ENCODE measurements around the gene KRTAP9-9.
"Not testable (repeated sequence)": the region's sequence is repeated elsewhere in the genome, so short reads cannot be mapped to it uniquely, and the experiment has no call there.

The KRTAP9-9 gene

DNA sequence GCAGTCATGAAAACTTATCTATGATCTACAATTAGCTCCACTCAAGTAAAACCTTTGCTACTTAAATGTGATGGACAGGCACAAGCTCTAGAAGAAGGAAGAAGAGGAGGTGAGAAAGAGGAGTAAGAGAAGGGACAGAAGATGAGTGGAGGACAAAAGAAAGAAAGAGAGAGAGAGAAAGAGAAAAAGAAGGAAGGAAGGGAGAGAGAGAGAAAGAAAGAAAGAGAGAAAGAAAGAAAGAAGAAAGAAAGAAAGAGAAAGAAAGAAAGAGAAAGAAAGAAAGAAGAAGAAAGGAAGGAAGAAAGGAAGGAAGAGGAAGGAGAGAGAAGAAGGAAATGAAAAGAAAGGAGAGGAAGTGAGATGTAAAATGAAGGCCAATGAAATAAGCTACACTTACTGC is 25.1 kb upstream of the KRTAP9-9 start:
- TF ChIP-seq, protein P1, sequence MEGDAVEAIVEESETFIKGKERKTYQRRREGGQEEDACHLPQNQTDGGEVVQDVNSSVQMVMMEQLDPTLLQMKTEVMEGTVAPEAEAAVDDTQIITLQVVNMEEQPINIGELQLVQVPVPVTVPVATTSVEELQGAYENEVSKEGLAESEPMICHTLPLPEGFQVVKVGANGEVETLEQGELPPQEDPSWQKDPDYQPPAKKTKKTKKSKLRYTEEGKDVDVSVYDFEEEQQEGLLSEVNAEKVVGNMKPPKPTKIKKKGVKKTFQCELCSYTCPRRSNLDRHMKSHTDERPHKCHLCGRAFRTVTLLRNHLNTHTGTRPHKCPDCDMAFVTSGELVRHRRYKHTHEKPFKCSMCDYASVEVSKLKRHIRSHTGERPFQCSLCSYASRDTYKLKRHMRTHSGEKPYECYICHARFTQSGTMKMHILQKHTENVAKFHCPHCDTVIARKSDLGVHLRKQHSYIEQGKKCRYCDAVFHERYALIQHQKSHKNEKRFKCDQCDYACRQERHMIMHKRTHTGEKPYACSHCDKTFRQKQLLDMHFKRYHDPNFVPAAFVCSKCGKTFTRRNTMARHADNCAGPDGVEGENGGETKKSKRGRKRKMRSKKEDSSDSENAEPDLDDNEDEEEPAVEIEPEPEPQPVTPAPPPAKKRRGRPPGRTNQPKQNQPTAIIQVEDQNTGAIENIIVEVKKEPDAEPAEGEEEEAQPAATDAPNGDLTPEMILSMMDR (IDR thresholded peaks at IDR 0.05) = no peak
- no peak overlapping the region for H3K27ac ChIP-seq

DNA sequence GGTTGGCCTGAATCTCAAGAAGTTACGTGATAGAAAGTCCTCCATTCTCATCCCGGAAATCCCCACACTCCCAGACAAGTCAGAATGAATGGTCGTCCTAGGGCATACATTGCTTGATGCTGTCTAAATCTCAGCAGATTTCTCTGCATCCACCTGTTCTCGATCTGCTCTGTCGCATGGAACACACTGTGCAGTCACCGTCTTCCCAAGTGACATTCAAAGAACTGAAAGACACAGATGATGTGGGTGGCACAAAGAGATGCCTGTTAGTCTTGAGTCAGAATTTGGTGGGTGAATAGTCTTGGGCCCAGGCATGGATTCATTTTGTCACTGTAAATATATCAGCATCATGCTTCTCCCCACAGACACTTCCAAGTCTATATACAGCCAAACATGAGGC is 23.5 kb upstream of the KRTAP9-9 start:
- no peak for DNase-seq (ENCODE audit: low spot score)
- TF ChIP-seq, protein P1 (IDR thresholded peaks at IDR 0.05) = no peak
- no peak overlapping the region for H3K27ac ChIP-seq
- no peak overlapping the region for H3K4me3 ChIP-seq

More for the DNA sequence above, 25.1 kb upstream of the KRTAP9-9 start:
- no peak for DNase-seq (ENCODE audit: low spot score)
- H3K4me3 ChIP-seq = no peak overlapping the region

DNA sequence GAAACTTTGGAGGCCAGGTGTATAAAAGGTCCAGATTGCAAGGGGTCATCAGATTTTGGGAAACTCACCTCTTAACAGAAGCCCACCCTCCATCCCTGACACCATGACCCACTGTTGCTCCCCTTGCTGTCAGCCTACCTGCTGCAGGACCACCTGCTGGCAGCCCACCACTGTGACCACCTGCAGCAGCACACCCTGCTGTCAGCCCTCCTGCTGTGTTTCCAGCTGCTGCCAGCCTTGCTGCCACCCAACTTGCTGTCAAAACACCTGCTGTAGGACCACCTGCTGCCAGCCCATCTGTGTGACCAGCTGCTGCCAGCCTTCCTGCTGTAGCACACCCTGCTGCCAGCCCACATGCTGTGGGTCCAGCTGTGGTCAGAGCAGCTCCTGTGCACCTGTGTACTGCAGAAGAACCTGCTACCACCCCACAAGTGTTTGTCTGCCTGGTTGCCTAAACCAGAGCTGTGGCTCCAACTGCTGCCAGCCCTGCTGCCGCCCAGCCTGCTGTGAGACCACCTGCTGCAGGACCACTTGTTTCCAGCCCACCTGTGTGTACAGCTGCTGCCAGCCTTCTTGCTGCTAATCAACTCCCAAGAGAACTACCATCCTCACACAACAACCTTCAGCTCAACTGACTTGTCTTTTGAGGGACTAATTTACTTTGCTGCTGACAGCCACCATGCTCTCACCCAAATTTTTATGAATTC is 22.6 kb upstream of the KRTAP9-9 start, which contains the start of gene KRTAP9-3:
TSS of gene KRTAP9-3 (plus strand) at position 51 of the 707 bp plus-strand sequence. CDS start at position 104, 53 bp downstream.
- not testable (repeated sequence) for H3K27ac ChIP-seq; DNase-seq (ENCODE audit: low spot score); H3K4me3 ChIP-seq

DNA sequence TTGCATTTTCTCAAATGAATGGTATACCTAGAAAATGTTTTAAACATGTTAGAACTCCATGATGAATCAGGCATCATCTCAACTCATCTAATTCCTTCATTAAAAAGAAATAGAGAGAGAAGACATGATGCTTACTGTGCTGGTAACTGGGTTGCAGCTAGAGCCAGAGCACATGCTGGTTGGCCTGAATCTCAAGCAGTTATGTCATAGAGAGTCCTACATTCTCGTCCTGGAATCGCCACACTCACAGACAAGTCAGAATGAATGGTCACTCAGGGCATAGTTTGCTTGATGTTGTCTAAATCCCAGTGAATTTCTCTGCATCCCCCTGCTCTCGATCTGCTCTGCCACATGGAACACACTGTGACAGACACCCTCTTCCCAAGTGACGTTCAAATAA is 18.1 kb upstream of the KRTAP9-9 start:
- H3K4me3 ChIP-seq; H3K27ac ChIP-seq; DNase-seq (ENCODE audit: low spot score): not testable (repeated sequence)

DNA sequence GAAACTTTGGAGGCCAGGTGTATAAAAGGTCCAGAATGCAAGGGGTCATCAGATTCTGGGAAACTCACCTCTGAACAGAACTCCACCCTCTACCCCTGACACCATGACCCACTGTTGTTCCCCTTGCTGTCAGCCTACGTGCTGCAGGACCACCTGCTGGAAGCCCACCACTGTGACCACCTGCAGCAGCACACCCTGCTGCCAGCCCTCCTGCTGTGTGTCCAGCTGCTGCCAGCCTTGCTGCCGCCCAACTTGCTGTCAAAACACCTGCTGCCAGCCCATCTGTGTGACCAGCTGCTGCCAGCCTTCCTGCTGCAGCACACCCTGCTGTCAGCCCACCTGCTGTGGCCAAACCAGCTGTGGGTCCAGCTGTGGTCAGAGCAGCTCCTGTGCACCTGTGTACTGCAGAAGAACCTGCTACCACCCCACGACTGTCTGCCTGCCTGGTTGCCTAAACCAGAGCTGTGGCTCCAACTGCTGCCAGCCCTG is 17.2 kb upstream of the KRTAP9-9 start, which contains the start of gene KRTAP9-8:
TSS of gene KRTAP9-8 (plus strand) at position 51 of the 489 bp plus-strand sequence. CDS start at position 104, 53 bp downstream.
- not testable (repeated sequence) for H3K27ac ChIP-seq; DNase-seq (ENCODE audit: low spot score); H3K4me3 ChIP-seq

DNA sequence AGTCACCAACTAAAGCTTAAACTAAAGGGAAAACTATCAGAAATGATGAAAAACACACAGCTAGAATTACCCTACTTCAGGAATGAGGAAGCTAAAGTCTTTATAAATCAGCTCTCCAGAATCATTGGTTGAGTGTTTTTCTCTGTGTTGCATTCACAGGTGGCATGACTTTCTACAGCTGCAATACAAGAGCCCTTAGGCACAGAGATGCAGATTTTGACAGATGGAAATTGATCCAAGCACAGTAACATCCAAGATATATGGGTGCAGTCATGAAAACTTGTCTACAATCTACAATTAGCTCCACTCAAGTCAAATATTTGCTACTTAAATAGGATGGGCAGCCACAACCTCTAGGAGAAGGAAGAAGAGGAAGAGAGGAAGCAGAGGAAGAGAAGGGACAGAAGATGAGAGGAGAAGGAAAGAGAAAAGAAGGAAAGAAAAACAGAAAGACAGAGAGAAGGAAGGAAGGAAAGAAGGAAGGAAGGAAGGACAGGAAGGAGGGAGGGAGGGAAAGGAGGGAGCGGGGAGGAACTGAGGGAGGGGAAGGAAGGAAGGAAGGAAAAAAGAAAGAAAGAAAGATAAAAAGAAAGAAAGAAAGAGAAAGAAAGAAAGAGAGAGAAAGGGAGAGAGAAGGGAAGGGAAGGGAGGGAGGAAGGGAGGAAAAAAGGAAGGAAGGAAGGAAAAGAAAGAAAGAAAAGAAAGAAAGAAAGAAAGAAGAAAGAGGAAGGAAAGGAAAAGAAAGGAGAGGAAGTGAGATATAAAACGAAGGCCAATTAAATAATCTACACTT is 8.0 kb upstream of the KRTAP9-9 start:
- not testable (repeated sequence) for DNase-seq (ENCODE audit: low spot score); H3K27ac ChIP-seq; H3K4me3 ChIP-seq

DNA sequence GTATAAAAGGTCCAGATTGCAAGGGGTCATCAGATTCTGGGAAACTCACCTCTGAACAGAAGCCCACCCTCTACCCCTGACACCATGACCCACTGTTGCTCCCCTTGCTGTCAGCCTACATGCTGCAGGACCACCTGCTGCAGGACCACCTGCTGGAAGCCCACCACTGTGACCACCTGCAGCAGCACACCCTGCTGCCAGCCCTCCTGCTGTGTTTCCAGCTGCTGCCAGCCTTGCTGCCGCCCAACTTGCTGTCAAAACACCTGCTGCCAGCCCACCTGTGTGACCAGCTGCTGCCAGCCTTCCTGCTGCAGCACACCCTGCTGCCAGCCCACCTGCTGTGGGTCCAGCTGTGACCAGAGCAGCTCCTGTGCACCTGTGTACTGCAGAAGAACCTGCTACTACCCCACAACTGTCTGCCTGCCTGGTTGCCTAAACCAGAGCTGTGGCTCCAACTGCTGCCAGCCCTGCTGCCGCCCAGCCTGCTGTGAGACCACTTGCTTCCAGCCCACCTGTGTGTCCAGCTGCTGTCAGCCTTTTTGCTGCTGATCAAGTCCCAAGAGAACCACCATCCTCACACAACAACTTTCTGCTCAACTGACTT is 5.4 kb upstream of the KRTAP9-9 start, which contains the start of gene KRTAP9-4:
TSS of gene KRTAP9-4 (plus strand) at position 51 of the 604 bp plus-strand sequence. CDS start at position 85, 34 bp downstream.
- not testable (repeated sequence) for H3K4me3 ChIP-seq; DNase-seq (ENCODE audit: low spot score); H3K27ac ChIP-seq

DNA sequence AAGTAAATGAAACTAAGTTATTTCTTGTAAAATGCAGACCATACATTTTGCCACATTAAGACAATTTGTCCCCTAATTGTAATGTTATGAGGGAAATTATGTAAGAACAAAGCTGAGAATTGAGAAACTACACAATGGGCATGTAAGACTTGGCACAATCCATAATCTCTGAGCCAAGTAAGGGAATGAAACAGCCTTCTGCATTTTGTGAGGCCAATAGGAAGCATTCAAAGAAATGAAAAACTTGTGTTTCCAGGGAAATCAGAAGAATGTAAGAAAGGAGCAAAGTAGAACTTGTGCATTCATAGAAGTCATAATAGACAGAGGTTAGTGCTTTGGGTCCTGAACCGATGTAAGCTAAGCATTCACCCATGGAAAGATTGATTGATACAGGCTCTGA is 3.9 kb upstream of the KRTAP9-9 start:
- no peak for DNase-seq (ENCODE audit: low spot score)
- TF ChIP-seq, protein P1 (IDR thresholded peaks at IDR 0.05) = no peak
- H3K4me3 ChIP-seq = no peak overlapping the region
- no peak overlapping the region for H3K27ac ChIP-seq

DNA sequence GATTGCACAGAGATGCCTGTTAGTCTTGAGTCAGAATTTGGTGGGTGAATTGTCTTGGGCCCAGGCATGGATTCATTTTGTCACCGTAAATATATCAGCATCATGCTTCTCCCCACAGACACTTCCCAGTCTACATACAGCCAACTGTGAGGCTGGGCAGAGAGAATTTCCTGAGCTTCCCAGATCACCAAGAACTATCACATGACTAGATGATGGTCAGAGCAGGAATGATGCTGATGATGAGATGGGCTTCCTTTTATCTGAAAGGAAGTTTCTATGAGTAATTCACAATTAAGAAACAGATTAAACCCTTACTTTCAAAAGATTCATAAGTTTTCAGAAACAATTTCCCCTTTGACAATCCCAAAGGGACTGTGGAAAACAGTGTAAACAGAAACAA is 323 bp upstream of the KRTAP9-9 start:
- DNase-seq (ENCODE audit: low spot score) = no peak
- no peak overlapping the region for H3K27ac ChIP-seq
- TF ChIP-seq, protein P1 (IDR thresholded peaks at IDR 0.05) = no peak
- H3K4me3 ChIP-seq = no peak overlapping the region

Measured in coronary artery (tissue), 2 donors.